ENCODE results near the gene ATP9B. TPM values are rescaled to one million over a fixed set of nuclear protein-coding genes. Genes with fewer than 3 reads are reported as not detected.

Gene ATP9B
- total and polyA plus RNA-seq, 4 donors, result 12.6 to 77.0 (median 29.9) TPM

DNA sequence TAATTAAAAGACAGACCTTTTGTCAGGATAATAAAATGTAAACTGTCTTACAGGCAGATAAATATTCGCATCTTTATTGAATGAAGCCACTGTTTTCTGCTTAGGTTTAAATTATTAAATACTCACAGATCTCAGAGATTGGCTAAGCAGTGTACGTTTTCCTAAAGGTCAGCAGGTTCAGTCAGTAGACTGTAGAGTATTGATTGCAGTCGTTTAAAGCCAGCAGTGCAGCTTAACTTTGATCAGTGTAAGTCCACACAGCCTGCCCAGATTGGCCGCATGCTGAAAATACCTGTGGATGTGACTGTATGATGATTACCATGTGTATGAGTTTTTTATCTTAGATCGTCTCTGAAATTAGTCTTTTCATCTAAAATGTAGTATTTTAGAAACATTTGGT is 42.3 kb downstream of the ATP9B start:
- H3K27ac ChIP-seq (ENCODE audit: low read depth in 1 of 2, low read length in 1 of 2), result no peak overlapping the region
- no peak overlapping the region for H3K9ac ChIP-seq (ENCODE audit: insufficient read depth in 1 of 2, low read length in 2 of 2)
- TF ChIP-seq, protein P1, sequence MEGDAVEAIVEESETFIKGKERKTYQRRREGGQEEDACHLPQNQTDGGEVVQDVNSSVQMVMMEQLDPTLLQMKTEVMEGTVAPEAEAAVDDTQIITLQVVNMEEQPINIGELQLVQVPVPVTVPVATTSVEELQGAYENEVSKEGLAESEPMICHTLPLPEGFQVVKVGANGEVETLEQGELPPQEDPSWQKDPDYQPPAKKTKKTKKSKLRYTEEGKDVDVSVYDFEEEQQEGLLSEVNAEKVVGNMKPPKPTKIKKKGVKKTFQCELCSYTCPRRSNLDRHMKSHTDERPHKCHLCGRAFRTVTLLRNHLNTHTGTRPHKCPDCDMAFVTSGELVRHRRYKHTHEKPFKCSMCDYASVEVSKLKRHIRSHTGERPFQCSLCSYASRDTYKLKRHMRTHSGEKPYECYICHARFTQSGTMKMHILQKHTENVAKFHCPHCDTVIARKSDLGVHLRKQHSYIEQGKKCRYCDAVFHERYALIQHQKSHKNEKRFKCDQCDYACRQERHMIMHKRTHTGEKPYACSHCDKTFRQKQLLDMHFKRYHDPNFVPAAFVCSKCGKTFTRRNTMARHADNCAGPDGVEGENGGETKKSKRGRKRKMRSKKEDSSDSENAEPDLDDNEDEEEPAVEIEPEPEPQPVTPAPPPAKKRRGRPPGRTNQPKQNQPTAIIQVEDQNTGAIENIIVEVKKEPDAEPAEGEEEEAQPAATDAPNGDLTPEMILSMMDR (IDR thresholded peaks at IDR 0.05; ENCODE audit: control extremely low read depth, extremely low read depth), result no peak
- peaks cover 0 to 6% (median 0%) of the 10 kb centered on the region in 5 donors for H3K4me1 ChIP-seq (ENCODE audit: control insufficient read depth in 5 of 5, insufficient read depth in 5 of 5, low read length in 5 of 5)
- 84 to 86% methylated on average over 5 of the region's 5 CpGs for WGBS, 2 donors
- no peak for ATAC-seq (ENCODE audit: insufficient read depth, low FRiP score)
- no peaks in the 10 kb centered on the region for H3K9me3 ChIP-seq (ENCODE audit: control insufficient read depth in 4 of 4, insufficient read depth in 3 of 4, low read length in 3 of 4)
- DNase-seq, result no peak
- H3K36me3 ChIP-seq (ENCODE audit: control insufficient read depth in 4 of 4, insufficient read depth in 4 of 4, low read length in 4 of 4), result peaks cover 2 to 14% (median 3%) of the 10 kb centered on the region in 4 donors
- no peaks in the 10 kb centered on the region for H3K27me3 ChIP-seq (ENCODE audit: control insufficient read depth in 3 of 3, insufficient read depth in 3 of 3, low read length in 2 of 3)
- H3K4me3 ChIP-seq, result no peak overlapping the region

DNA sequence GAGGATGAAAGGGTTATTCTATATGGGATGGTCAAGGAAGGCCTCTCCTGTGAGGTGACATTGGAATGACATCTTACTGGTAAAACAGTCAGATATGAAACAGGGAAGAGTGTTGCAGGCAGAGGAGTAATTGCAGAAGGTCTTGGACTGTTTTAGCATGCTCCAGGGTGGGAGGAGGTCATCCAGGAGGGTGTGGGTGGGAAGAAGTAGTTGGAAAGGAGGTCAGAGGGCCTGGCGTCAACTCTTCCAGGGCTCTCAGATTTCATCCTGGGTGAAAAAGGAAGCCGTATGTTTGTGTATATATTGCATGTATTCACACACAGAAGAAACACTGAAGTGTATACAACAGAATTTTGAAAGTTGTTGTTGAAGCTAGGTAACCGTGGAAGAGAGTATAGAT is 48.2 kb downstream of the ATP9B start:
- WGBS, 2 donors, result 59 to 75% methylated on average over 3 of the region's 3 CpGs
- no peak overlapping the region for H3K4me3 ChIP-seq
- no peaks in the 10 kb centered on the region for H3K9me3 ChIP-seq (ENCODE audit: control insufficient read depth in 4 of 4, insufficient read depth in 3 of 4, low read length in 3 of 4)
- H3K27me3 ChIP-seq (ENCODE audit: control insufficient read depth in 3 of 3, insufficient read depth in 3 of 3, low read length in 2 of 3), result no peaks in the 10 kb centered on the region
- TF ChIP-seq, protein P1 (IDR thresholded peaks at IDR 0.05; ENCODE audit: control extremely low read depth, extremely low read depth), result no peak
- no peak overlapping the region for H3K9ac ChIP-seq (ENCODE audit: insufficient read depth in 1 of 2, low read length in 2 of 2)
- no peaks in the 10 kb centered on the region for H3K4me1 ChIP-seq (ENCODE audit: control insufficient read depth in 5 of 5, insufficient read depth in 5 of 5, low read length in 5 of 5)
- no peak for ATAC-seq (ENCODE audit: insufficient read depth, low FRiP score)
- no peak overlapping the region for H3K27ac ChIP-seq (ENCODE audit: low read depth in 1 of 2, low read length in 1 of 2)
- DNase-seq, result peak in 2 of 3 donors; percentile 6 to 10
- peaks cover 2 to 14% (median 4%) of the 10 kb centered on the region in 4 donors for H3K36me3 ChIP-seq (ENCODE audit: control insufficient read depth in 4 of 4, insufficient read depth in 4 of 4, low read length in 4 of 4)

DNA sequence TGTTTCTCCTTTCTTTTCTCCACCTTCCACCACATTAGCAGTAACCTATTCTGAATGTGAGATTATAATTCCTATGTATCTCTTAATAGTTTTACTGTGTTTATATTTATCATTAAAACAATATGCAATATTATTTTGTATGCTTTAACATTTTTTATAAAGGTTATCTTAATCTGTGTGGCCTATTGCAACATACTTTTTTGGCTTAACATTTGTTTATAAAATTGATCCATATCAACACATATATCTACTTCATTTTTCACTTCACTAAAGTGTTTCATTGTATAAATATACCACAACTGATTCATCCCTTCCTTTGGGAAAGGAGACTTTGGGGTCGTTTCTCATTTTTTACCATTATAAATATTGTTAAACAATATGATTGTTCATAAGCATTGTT is 48.6 kb downstream of the ATP9B start:
- no peak overlapping the region for H3K9ac ChIP-seq (ENCODE audit: insufficient read depth in 1 of 2, low read length in 2 of 2)
- 46 to 73% methylated on average over 1 of the region's 1 CpG for WGBS, 2 donors
- TF ChIP-seq, protein P1 (IDR thresholded peaks at IDR 0.05; ENCODE audit: control extremely low read depth, extremely low read depth), result no peak
- no peaks in the 10 kb centered on the region for H3K9me3 ChIP-seq (ENCODE audit: control insufficient read depth in 4 of 4, insufficient read depth in 3 of 4, low read length in 3 of 4)
- H3K27ac ChIP-seq (ENCODE audit: low read depth in 1 of 2, low read length in 1 of 2), result no peak overlapping the region
- ATAC-seq (ENCODE audit: insufficient read depth, low FRiP score) (no peak), DNase-seq (no peak)
- H3K4me3 ChIP-seq, result no peak overlapping the region
- H3K36me3 ChIP-seq (ENCODE audit: control insufficient read depth in 4 of 4, insufficient read depth in 4 of 4, low read length in 4 of 4), result peaks cover 2 to 14% (median 4%) of the 10 kb centered on the region in 4 donors
- no peaks in the 10 kb centered on the region for H3K4me1 ChIP-seq (ENCODE audit: control insufficient read depth in 5 of 5, insufficient read depth in 5 of 5, low read length in 5 of 5)
- H3K27me3 ChIP-seq (ENCODE audit: control insufficient read depth in 3 of 3, insufficient read depth in 3 of 3, low read length in 2 of 3), result no peaks in the 10 kb centered on the region

DNA sequence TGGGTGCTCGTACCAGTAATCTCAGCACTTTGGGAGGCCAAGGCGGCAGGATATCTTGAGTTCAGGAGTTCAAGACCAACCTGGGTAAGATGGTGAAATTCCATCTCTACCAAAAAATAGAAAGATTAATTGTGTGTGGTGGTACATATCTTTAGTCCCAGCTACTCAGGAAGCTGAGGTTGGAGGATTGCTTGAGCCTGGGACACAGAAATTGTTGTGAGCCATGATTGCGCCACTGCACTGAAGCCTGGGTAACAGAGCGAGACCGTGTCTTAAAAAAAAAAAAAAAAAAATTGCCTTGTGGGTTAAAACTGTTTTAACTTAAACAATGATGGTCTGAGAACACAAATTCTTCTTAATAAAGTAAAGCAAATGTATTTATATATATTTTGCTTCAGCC is 49.6 kb downstream of the ATP9B start:
- Histone ChIP-seq H3K4me1 (ENCODE audit: control insufficient read depth in 5 of 5, insufficient read depth in 5 of 5, low read length in 5 of 5) (no peaks in the 10 kb centered on the region), H3K27me3 (ENCODE audit: control insufficient read depth in 3 of 3, insufficient read depth in 3 of 3, low read length in 2 of 3) (no peaks in the 10 kb centered on the region), H3K9me3 (ENCODE audit: control insufficient read depth in 4 of 4, insufficient read depth in 3 of 4, low read length in 3 of 4) (no peaks in the 10 kb centered on the region), H3K4me3 (no peak overlapping the region), H3K9ac (ENCODE audit: insufficient read depth in 1 of 2, low read length in 2 of 2) (no peak overlapping the region), H3K36me3 (ENCODE audit: control insufficient read depth in 4 of 4, insufficient read depth in 4 of 4, low read length in 4 of 4) (peaks cover 2 to 9% (median 3%) of the 10 kb centered on the region in 4 donors), H3K27ac (ENCODE audit: low read depth in 1 of 2, low read length in 1 of 2) (no peak overlapping the region)
- WGBS, 2 donors, result 76 to 90% methylated on average over 5 of the region's 5 CpGs
- ATAC-seq (ENCODE audit: insufficient read depth, low FRiP score), result no peak
- DNase-seq, result no peak
- TF ChIP-seq, protein P1 (IDR thresholded peaks at IDR 0.05; ENCODE audit: control extremely low read depth, extremely low read depth), result no peak

All from lung (tissue), 12 donors.